ENCODE results near the gene MT1X.

Gene MT1X

DNA sequence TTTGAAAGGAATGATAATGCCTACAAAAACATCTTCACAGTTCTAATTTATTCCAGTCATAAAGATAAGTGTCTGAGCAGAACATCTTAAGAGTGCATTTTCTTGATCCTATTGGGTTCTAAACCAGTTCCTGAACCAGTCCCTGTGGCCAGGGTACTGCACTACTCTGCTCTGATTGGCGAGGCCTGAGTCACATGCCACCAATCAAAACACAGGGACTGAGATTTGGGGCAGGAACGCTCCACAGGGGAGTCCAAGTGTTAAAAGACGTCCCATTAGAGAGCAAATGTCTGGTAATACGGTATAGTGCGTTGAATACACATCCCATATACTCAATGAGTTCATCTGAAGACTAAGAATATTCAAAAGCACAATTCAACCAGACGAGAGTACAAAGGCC, 44.7 kb downstream of the MT1X start:
- Histone ChIP-seq H3K79me2 (ENCODE audit: insufficient read depth, low read length) (peaks cover 19% of the 10 kb centered on the region), H3K4me2 (ENCODE audit: low read depth, low read length, poor library complexity, severe bottlenecking) (no peak overlapping the region), H3K27me3 (ENCODE audit: insufficient read depth, low read length, poor library complexity, severe bottlenecking) (no peaks in the 10 kb centered on the region), H3K36me3 (ENCODE audit: insufficient read depth, low read length) (no peaks in the 10 kb centered on the region), H3K9ac (ENCODE audit: low read depth, low read length, poor library complexity, severe bottlenecking) (no peak overlapping the region), H3K4me1 (ENCODE audit: insufficient read depth, low read length, poor library complexity, severe bottlenecking) (peaks cover 15% of the 10 kb centered on the region), H4K20me1 (ENCODE audit: insufficient read depth, low read length, poor library complexity, severe bottlenecking) (peaks cover 13% of the 10 kb centered on the region), H3K4me3 (ENCODE audit: low read length, poor library complexity, severe bottlenecking) (no peak overlapping the region), H2AFZ (ENCODE audit: low read length) (no peak overlapping the region), H3F3A (ENCODE audit: low read depth) (no peaks in the 10 kb centered on the region), H3K9me2 (replicated peaks; ENCODE audit: low read depth, low read length) (no peaks in the 10 kb centered on the region), H3K9me3 (ENCODE audit: insufficient read depth, low read depth, low read length) (no peaks in the 10 kb centered on the region)
- TF ChIP-seq, protein P1, sequence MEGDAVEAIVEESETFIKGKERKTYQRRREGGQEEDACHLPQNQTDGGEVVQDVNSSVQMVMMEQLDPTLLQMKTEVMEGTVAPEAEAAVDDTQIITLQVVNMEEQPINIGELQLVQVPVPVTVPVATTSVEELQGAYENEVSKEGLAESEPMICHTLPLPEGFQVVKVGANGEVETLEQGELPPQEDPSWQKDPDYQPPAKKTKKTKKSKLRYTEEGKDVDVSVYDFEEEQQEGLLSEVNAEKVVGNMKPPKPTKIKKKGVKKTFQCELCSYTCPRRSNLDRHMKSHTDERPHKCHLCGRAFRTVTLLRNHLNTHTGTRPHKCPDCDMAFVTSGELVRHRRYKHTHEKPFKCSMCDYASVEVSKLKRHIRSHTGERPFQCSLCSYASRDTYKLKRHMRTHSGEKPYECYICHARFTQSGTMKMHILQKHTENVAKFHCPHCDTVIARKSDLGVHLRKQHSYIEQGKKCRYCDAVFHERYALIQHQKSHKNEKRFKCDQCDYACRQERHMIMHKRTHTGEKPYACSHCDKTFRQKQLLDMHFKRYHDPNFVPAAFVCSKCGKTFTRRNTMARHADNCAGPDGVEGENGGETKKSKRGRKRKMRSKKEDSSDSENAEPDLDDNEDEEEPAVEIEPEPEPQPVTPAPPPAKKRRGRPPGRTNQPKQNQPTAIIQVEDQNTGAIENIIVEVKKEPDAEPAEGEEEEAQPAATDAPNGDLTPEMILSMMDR (conservative IDR thresholded peaks at IDR 0.05; ENCODE audit: low read length): no peak
- TF ChIP-seq EZH2phosphoT487 (IDR thresholded peaks at IDR 0.05; ENCODE audit: borderline replicate concordance): no peak

DNA sequence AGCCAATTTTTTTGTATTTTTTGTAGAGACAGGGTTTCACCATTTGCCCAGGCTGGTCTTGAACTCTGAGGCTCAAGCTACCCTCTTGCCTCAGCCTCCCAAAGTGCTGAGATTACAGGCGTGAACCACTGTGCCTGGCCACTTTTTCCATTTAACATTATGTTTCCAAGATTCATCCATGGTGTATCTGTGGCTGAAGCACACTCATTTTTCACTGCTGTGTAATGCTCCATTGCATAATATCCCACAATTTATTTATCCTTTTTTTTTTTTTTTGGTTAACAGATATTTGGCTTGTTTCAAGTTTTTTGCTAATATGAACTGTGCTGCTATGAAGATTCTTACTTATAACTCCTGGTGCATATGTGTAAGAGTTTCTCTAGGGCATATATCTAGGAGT, 45.8 kb downstream of the MT1X start:
- TF ChIP-seq EZH2phosphoT487 (IDR thresholded peaks at IDR 0.05; ENCODE audit: borderline replicate concordance): no peak
- Histone ChIP-seq H2AFZ (ENCODE audit: low read length) (no peak overlapping the region), H3K4me3 (ENCODE audit: low read length, poor library complexity, severe bottlenecking) (no peak overlapping the region), H3K79me2 (ENCODE audit: insufficient read depth, low read length) (peaks cover 30% of the 10 kb centered on the region), H3K36me3 (ENCODE audit: insufficient read depth, low read length) (no peaks in the 10 kb centered on the region), H3F3A (ENCODE audit: low read depth) (no peaks in the 10 kb centered on the region), H3K27me3 (ENCODE audit: insufficient read depth, low read length, poor library complexity, severe bottlenecking) (no peaks in the 10 kb centered on the region), H3K4me2 (ENCODE audit: low read depth, low read length, poor library complexity, severe bottlenecking) (no peak overlapping the region), H3K9me2 (replicated peaks; ENCODE audit: low read depth, low read length) (no peaks in the 10 kb centered on the region), H3K9me3 (ENCODE audit: insufficient read depth, low read depth, low read length) (no peaks in the 10 kb centered on the region), H4K20me1 (ENCODE audit: insufficient read depth, low read length, poor library complexity, severe bottlenecking) (peaks cover 24% of the 10 kb centered on the region), H3K9ac (ENCODE audit: low read depth, low read length, poor library complexity, severe bottlenecking) (no peak overlapping the region), H3K4me1 (ENCODE audit: insufficient read depth, low read length, poor library complexity, severe bottlenecking) (peaks cover 21% of the 10 kb centered on the region)

DNA sequence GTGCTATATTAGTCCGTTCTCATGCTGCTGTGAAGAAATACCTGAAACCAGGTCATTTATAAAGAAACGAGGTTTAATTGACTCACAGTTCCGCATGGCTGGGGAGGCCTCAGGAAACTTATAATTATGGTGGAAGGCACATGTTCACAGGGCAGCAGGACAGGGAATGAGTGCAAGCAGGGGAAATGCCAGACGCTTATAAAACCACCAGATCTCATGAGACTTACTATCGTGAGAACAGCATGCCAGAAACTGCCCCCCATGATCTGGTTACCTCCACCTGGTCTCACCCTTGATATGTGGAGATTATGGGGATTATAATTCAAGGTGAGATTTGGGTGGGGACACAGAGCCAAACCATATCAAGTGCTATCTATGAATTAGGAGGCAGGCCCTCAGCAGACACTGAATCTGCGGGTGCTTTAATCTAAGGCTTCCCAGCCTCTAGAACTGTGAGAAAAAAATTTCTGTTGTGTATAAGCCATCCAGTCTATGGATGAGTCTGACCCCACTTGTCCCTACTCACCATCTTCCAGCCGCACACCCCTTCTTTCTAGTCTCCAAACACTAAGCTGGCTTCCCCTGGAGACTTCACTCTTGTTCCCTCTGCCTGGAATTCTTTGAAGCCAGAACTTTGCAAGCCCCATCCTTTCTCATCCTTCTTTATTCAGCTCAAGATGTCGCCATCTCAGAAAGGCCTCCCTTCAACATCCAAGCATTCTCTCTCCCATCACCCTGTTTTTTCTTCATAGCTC, 46.9 kb downstream of the MT1X start:
- peak overlapping the region; percentile 97 for H3K4me3 ChIP-seq (ENCODE audit: low read length, poor library complexity, severe bottlenecking)

More for the DNA sequence above, 46.9 kb downstream of the MT1X start:
- H4K20me1 ChIP-seq (ENCODE audit: insufficient read depth, low read length, poor library complexity, severe bottlenecking): peaks cover 34% of the 10 kb centered on the region
- H3K9me2 ChIP-seq (replicated peaks; ENCODE audit: low read depth, low read length): no peaks in the 10 kb centered on the region
- H3K4me1 ChIP-seq (ENCODE audit: insufficient read depth, low read length, poor library complexity, severe bottlenecking): peaks cover 31% of the 10 kb centered on the region
- H3K79me2 ChIP-seq (ENCODE audit: insufficient read depth, low read length): peaks cover 42% of the 10 kb centered on the region
- no peak for TF ChIP-seq EZH2phosphoT487 (IDR thresholded peaks at IDR 0.05; ENCODE audit: borderline replicate concordance)
- TF ChIP-seq, protein P1 (conservative IDR thresholded peaks at IDR 0.05; ENCODE audit: low read length): no peak
- peak overlapping the region; percentile 99 for H3K4me2 ChIP-seq (ENCODE audit: low read depth, low read length, poor library complexity, severe bottlenecking)
- no peaks in the 10 kb centered on the region for H3K36me3 ChIP-seq (ENCODE audit: insufficient read depth, low read length)
- H3K9me3 ChIP-seq (ENCODE audit: insufficient read depth, low read depth, low read length): no peaks in the 10 kb centered on the region
- H2AFZ ChIP-seq (ENCODE audit: low read length): peak overlapping the region; percentile 87
- no peaks in the 10 kb centered on the region for H3F3A ChIP-seq (ENCODE audit: low read depth)
- no peaks in the 10 kb centered on the region for H3K27me3 ChIP-seq (ENCODE audit: insufficient read depth, low read length, poor library complexity, severe bottlenecking)
- peak overlapping the region; percentile 91 for H3K9ac ChIP-seq (ENCODE audit: low read depth, low read length, poor library complexity, severe bottlenecking)
